GM21528 (cell line): Measurements from ENCODE around the gene NCS1.

Experiments used
- ATAC-seq: cut with Tn5 transposase; IDR thresholded peaks from one replicate; pipeline ENCODE4 v1.9.1; 2021; ENCODE audit warnings: mild to moderate bottlenecking, moderate library complexity; ENCODE audit not compliant: unreplicated experiment, low FRiP score

NCS1 gene

GRCh38 chr9:130174025-130174424 is 1.8 kb downstream of the NCS1 start:
- no peak for ATAC-seq

GRCh38 chr9:130174920-130175321 is 2.7 kb downstream of the NCS1 start:
- no peak for ATAC-seq

GRCh38 chr9:130175355-130175754 is 3.2 kb downstream of the NCS1 start:
- ATAC-seq = no peak

- ATAC-seq = no peak
Observed at GRCh38 chr9:130176760-130177159, 4.6 kb downstream of the NCS1 start.

- no peak for ATAC-seq
Observed at GRCh38 chr9:130177898-130178805, 5.9 kb downstream of the NCS1 start.

- no peak for ATAC-seq
Observed at GRCh38 chr9:130179331-130179907, 7.2 kb downstream of the NCS1 start.

GRCh38 chr9:130180516-130180915 is 8.3 kb downstream of the NCS1 start:
- no peak for ATAC-seq

- ATAC-seq = no peak
Observed at GRCh38 chr9:130181678-130182380, 9.6 kb downstream of the NCS1 start.

- ATAC-seq = no peak
Observed at GRCh38 chr9:130182381-130182909, 10.2 kb downstream of the NCS1 start.

- no peak for ATAC-seq
Observed at GRCh38 chr9:130183133-130183762, 11.0 kb downstream of the NCS1 start.

- ATAC-seq = no peak
Observed at GRCh38 chr9:130185017-130185416, 12.8 kb downstream of the NCS1 start.

- no peak for ATAC-seq
Observed at GRCh38 chr9:130185490-130186031, 13.4 kb downstream of the NCS1 start.

- no peak for ATAC-seq
Observed at GRCh38 chr9:130186051-130186450, 13.8 kb downstream of the NCS1 start.

GRCh38 chr9:130186839-130187522 is 14.8 kb downstream of the NCS1 start:
- ATAC-seq = no peak

GRCh38 chr9:130187523-130187846 is 15.3 kb downstream of the NCS1 start:
- ATAC-seq = no peak

GRCh38 chr9:130188860-130189481 is 16.8 kb downstream of the NCS1 start:
- ATAC-seq = no peak

GRCh38 chr9:130189840-130190239 is 17.6 kb downstream of the NCS1 start:
- no peak for ATAC-seq

GRCh38 chr9:130191068-130191748 is 19.0 kb downstream of the NCS1 start:
- no peak for ATAC-seq

- ATAC-seq = no peak
Observed at GRCh38 chr9:130191749-130192120, 19.5 kb downstream of the NCS1 start.
